Stimulated activated CD4-positive, alpha-beta T cell treated with anti-CD3 and anti-CD28 coated beads, Interleukin-4, amount 100 ng/mL, for 4 hours (primary cell): ENCODE data around the gene TGM3.

ENCODE experiments used
- DNase-seq, 2 experiments: peaks; one replicate each; pipeline ENCODE4 v3.0.0-alpha.2; 2020

TGM3 gene

DNA sequence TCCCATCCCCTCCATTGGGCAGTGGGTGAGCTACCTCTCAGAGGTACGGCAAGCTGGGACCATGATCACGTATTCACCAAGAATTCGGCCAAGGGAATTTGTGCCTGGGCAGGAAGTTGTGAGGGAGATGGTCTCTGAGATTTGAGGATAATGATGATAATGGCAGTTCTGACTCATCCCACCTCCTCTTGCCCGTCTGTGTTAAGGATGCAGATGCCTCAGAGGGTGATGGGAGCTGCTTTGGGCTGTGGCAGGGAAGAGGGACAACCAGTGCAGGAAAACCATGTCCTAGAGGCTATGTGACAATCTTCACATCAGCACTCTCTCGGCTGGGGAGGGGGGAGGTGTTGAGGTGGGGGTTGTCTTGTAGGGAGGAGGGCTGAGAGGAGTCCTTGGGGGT lies 89.2 kb downstream of the TGM3 start:
- DNase-seq = no peak

DNA sequence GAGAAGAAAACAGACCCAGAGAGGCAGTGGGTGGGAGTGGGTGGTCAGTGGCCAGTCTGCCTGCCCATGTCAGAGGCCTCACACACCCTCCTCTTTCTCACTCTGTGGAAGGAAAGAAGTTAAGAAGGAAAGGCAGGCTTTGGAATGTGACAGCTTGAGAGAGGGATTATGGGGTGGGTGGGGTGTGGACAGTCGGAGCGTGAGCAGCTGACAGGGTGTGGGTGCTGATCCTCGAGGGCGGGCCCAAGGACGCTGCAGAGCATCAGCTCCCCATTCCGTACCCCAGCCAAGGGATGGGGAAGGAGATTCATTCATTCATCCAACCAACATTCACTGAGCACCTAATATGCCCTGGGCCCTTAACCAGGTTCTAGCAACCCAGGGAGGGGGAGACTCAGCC lies 89.7 kb downstream of the TGM3 start:
- DNase-seq = no peak

DNA sequence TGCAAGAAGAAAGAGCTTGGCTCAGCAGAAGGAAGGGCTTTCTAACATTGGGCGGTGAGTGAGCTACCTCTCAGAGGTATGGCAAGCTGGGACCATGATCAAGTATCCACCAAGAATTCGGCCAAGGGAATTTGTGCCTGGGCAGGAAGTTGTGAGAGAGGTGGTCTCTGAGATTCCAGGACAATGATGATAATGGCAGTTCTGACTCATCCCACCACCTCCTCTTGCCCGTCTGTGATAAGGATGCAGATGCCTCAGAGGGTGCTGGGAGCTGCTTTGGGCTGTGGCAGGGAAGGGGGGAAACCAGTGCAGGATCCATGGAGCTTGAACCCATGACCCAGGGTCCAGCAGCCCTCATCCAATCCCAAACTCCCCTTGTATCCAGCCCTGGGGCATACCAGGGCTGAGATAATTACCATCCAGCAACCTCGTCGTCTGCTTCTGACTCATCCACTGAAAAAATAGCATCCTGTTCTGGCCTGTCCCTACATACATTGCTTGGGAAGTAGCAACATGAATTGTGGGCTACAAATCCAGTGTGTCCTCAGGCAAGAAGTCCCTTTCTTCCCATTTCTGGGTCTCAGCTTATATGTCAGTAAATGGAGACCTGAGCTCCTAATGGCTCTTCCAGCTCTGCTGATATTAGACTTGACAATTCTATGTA lies 90.8 kb downstream of the TGM3 start:
- no peak for DNase-seq

DNA sequence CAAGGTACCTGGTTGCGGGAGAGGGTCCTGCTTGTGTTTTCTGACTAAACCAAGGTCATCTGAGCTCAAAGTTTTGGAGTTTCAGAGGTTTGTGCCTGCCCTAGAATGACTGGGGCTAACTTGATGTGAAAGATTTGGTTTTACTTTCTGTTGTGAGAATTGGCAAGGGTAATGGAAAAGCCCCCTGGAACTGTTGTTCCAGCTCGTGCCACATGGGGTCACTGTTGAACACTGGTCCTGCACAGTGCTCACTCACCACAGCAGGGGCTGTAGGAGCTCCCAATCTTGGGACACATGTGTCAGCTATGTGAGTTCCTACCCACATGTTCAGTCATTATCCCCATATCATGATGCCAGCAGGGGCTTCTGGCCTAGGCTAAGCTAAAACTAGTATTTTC lies 91.4 kb downstream of the TGM3 start:
- DNase-seq = peak; percentile 27 to 35

DNA sequence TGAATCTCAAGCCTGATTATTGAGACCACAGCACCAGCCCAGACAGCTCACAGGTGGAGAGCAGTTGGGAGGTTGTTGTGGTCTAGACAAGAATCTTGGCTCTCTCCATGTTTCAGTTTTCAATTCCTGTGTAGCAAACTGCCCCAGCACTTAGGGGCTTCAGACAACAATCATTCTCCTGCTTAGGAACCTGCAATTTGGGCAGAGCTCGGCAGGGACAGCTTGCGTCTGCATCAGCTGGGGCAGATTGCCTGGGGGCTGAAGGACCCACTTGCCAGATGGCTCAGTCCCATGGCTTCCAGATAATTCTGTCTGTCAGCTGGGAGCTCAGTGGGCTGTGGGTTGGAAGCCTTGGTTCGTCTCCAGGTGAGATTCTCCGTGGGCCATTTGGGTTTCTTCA lies 91.8 kb downstream of the TGM3 start:
- no peak for DNase-seq
